HS-5 (cell line): ENCODE data around the gene DNAJC5.

Experiments used
- DNase-seq: peaks from one replicate; pipeline ENCODE4 v3.0.0-alpha.2; 2012; ENCODE audit warnings: low read depth

The DNAJC5 gene

DNA sequence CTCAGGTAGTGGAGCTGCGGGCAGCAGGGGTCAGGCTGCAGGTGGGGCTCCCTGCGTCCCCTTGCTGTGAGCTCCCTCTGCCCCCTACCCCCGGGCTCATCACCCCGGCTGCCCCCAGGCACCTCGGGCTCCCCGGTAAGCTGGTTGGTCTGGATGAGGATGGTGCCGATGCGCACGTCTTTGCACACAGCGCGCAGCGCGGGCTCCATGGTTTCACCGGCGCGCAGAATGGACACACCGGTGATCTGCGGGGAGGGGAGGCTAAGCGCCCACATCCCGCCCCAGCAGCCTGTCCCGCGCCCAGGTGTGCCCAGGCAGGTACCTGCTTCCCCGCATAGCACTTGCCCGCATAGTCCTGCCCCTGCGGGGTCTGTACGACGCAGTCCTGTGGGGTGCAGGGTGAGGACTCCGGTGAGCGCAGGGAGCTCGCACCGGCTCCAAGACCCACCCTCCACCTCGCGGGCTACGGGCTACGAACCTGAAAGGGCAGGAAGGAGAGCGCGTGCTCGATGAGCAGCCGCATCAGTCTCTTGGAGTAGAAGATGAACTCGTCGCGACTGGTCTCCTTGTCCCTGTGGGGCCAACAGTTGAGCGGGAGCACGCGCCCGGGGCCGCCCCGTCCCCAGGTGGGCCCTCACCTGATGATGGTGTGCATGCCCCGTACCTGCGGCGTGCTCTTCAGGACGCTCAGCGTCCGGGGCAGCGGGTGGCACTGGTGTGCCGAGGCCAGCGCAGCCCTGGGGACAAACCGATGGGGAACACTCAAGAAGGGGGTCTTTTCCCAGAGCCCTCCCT lies 45.7 kb downstream of the DNAJC5 start:
- DNase-seq = no peak

GRCh38 chr20:63941282-63942081 lies 46.6 kb downstream of the DNAJC5 start:
- DNase-seq = no peak

DNA sequence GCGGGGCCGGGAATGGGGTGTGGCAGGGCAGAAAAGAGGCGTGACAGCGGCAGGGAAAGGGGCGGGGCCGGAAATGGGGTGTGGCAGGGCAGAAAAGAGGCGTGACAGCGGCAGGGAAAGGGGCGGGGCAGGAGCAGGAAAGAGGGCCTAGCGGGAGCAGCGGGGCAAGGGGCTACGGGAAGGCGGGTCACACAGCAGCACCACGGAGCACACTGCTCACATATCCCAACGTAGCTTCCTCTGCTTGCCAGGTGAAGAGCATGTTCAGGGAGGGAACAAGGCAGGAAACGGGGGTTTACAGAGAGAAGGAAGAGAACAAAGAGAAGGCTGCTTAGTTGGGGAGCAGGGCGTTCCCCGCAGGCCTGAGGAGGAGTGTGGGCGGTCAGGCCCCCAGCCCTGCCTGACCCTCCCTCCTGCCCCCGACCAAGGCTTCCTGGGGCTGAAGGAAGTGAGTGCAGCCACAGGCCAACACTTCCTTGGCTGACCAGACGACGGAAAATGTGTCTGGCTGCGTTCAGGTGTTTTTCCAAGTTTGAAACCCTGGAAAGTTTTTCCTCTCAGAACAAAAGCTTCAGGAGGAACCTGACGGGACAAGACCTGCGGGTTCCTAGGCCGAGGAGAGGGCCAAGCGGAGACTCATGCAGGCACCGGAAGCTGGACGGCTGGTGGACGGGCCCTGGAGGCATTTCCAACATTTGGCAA lies 47.5 kb downstream of the DNAJC5 start:
- DNase-seq = no peak

DNA sequence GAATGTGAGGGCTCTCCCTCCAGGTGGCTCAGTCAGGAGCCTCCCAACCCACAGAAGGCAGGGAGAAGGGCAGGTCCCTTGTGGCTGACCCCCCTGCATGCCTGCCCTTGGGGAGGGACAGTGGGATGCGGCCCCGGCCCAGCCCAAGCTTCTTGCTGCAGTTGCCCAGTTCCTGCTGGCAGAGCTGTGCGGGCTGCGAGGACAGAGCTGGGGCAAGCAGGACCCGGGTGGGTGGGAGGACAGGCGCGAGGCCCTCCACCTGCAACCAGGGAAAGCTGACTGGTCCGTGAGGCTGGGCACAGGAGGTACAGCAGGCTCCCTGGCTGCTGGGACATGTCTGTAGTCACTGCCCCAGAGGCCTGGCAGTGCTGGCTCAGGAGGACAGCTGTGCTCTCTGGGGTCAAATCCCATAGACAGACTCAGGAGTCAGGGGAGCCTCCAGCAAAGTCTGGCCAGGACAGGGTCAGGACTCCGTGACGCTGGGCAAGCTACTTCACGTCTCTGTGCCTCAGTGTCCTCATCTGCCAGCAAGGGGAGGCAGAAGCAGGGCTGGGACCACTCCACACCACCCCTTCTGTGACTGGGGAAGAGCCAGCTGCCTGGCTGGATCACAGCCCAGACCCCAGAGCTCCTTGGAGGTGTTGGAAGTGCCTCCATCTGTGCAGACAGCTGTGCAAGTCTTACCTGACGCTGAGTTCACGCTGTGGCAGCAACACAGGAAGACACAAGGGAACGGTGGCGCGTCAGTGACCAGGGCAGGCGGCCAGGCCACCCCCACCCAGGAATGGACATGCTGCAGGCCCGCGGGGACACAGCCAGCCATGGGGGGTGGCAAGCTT lies 48.3 kb downstream of the DNAJC5 start:
- DNase-seq = no peak

GRCh38 chr20:63943808-63944077 lies 48.8 kb downstream of the DNAJC5 start:
- no peak for DNase-seq

DNA sequence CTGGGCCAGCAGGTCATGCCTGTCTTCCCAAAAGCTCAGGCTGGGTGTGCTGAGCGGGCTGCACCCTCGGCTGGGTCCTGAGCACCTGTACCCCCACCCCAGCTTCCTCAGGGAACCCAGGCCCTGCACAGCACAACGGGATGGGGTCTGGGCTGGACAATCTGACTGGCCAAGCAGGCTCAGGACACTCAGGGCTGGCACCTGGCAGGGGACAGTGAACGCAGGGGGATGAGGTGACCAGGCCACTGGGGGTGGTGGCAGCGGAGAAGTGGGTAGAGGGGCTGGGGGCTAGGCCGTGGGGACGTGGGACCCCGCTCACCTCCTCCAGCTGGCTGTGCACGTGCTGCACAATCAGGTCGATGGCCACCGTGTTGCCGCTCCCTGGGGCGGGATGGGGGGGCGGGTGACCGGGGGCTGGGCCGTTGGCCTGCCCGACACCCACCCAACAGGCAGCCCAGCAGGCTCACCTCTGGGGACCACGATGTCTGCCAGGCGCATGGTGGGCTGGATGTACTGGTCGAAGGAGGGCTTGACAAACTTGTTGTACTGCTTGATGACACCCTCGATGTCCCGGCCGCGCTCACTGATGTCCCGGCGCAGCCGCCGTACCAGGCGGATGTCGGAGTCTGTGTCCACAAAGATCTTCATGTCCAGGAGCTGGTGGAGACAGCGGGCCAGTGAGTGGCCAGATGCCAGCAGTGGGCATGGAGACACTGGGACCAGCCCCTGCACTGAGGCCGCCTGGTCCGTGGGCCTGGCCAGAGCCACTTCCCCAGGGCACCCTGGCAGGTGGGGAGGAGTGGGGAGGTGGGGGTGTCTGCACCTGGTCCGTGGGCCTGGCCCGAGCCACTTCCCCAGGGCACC lies 49.4 kb downstream of the DNAJC5 start:
- no peak for DNase-seq

- DNase-seq = no peak
Observed at GRCh38 chr20:63945031-63945658, 50.2 kb downstream of the DNAJC5 start.

- no peak for DNase-seq
Observed at GRCh38 chr20:63945921-63946920, 51.3 kb downstream of the DNAJC5 start.

DNA sequence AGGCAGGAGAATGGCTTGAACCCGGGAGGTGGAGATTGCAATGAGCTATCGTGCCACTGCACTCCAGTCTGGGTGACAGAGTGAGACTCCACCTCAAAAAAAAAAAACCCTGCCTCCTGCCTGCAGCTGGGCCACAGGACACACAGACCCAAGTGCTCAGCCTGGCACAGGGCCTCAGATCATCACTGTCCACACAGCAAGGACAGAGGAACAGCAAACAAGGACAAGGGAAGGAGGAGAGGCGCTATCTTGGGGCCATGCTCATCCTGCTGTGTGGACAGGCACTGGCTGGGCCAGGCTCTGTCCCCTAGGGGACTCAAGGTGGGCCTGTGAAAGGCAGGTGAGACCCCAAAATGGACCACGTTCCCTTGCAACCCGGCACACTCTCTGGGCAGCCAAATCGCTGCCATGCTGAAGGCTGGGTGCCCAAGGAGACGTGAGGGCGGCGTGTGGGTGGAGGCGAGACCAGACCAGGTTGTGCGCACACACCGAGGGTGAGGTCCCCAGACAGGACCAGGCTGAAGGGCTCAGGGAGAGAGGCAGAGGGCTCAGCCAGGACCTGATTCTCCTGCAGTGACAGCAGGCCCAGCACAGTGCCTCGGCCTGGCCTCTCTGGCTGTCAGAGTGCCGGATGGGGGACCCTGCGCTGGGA lies 52.2 kb downstream of the DNAJC5 start:
- no peak for DNase-seq

DNA sequence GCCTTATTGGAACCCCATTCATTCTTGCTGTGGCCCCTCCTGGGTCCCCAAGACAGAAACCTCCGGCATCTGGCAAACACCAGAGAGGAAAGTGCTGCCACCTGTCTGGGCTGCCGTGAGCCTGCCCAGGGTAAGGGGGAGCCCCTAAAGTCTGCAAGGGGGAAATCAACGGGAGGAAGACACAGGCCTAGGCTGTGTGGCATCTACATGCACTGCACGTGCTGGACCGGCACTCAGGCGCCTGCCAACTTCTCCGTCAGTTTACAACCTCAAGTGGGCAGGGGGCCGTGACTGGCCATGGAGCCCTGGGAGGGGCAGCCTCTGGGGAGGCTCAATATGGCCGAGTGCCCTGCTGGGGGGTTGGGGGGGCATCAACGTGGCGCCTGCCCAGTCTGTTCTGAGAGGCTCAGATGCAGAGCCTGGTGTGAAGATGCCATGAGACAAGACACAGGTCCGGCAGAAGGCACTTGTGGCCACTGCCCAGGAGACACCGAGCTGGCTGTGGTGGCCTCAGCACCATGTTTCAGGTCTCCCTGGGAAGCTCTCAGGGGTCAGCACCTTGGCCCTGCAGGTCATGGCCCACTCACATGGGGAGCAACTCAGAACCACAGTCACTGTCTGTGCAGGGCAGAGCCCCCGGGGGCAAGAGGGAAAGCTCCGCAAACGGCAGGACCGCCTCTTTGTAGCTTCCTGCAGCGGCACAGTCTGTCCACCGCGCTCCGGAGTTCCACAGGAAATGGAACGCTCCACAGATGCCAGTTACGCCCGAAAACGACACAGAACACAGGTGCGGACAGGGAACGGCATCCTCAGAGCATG lies 52.9 kb downstream of the DNAJC5 start:
- DNase-seq = no peak

- DNase-seq = no peak
Observed at GRCh38 chr20:63950701-63951397, 55.9 kb downstream of the DNAJC5 start.

GRCh38 chr20:63951398-63952209 lies 56.7 kb downstream of the DNAJC5 start:
- DNase-seq = no peak

GRCh38 chr20:63952210-63952535 lies 57.2 kb downstream of the DNAJC5 start:
- DNase-seq = no peak

- DNase-seq = no peak
Observed at GRCh38 chr20:63952769-63953168, 57.8 kb downstream of the DNAJC5 start.

GRCh38 chr20:63953764-63954429 lies 59.0 kb downstream of the DNAJC5 start:
- no peak for DNase-seq

- no peak for DNase-seq
Observed at GRCh38 chr20:63955281-63955826, 60.4 kb downstream of the DNAJC5 start.
